H9 (cell line): ENCODE data around the gene PRPF19. TPM values are rescaled to one million over a fixed set of nuclear protein-coding genes. Genes with fewer than 3 reads are reported as not detected.

ENCODE experiments used
- DNase-seq: peaks from one replicate; pipeline ENCODE4 v3.0.0-alpha.2; 2017
- H2AFZ ChIP-seq: one replicate; pipeline ENCODE4 v1.6.1; 2013; ENCODE audit warnings: mild to moderate bottlenecking, low read length, control low read depth, moderate library complexity
- H2AK5ac ChIP-seq: 2 replicates; pipeline ENCODE4 v1.6.1; 2013; ENCODE audit warnings: low read length, control low read depth, mixed read lengths; ENCODE audit not compliant: insufficient read length
- H2BK120ac ChIP-seq: one replicate; pipeline ENCODE4 v1.6.1; 2013; ENCODE audit warnings: low read depth, mild to moderate bottlenecking, low read length, control low read depth, inconsistent platforms; ENCODE audit not compliant: poor library complexity, severe bottlenecking
- H2BK12ac ChIP-seq: 2 replicates; pipeline ENCODE4 v1.6.1; 2013; ENCODE audit warnings: low read length, control low read depth, mixed read lengths, low read depth; ENCODE audit not compliant: insufficient read length
- H2BK15ac ChIP-seq: 2 replicates; pipeline ENCODE4 v1.6.1; 2013; ENCODE audit warnings: low read depth, low read length, control low read depth
- H2BK20ac ChIP-seq: one replicate; pipeline ENCODE4 v1.6.1; 2013; ENCODE audit warnings: low read depth, mild to moderate bottlenecking, low read length, control low read depth, inconsistent platforms; ENCODE audit not compliant: poor library complexity, severe bottlenecking
- H2BK5ac ChIP-seq: 2 replicates; pipeline ENCODE4 v1.6.1; 2013; ENCODE audit warnings: low read length, control low read depth, mixed read lengths; ENCODE audit not compliant: insufficient read length
- H3K14ac ChIP-seq: 2 replicates; pipeline ENCODE4 v1.6.1; 2013; ENCODE audit warnings: low read length, control low read depth; ENCODE audit not compliant: insufficient read depth
- H3K18ac ChIP-seq: 2 replicates; pipeline ENCODE4 v1.6.1; 2013; ENCODE audit warnings: low read depth, mild to moderate bottlenecking, mixed read lengths, low read length, control low read depth; ENCODE audit not compliant: insufficient read length
- H3K23ac ChIP-seq: 2 replicates; pipeline ENCODE4 v1.6.1; 2013; ENCODE audit warnings: low read length, control low read depth, mixed read lengths, low read depth; ENCODE audit not compliant: insufficient read length
- H3K23me2 ChIP-seq: 2 replicates; pipeline ENCODE4 v1.6.1; 2013; ENCODE audit warnings: low read depth, mild to moderate bottlenecking, mixed read lengths, low read length, control low read depth; ENCODE audit not compliant: insufficient read length, poor library complexity, severe bottlenecking
- H3K27ac ChIP-seq: 2 replicates; pipeline ENCODE4 v1.5.1; 2013; ENCODE audit warnings: low read length, control low read depth, mixed read lengths, low read depth; ENCODE audit not compliant: insufficient read length
- H3K27me3 ChIP-seq: 2 replicates; pipeline ENCODE4 v1.6.1; 2013; ENCODE audit warnings: low read length, control low read depth, inconsistent platforms; ENCODE audit not compliant: insufficient read depth
- H3K4ac ChIP-seq: 2 replicates; pipeline ENCODE4 v1.6.1; 2013; ENCODE audit warnings: low read depth, mild to moderate bottlenecking, control low read depth, inconsistent platforms, low read length, moderate library complexity
- H3K4me1 ChIP-seq: 2 replicates; pipeline ENCODE4 v1.6.1; 2013; ENCODE audit warnings: low read length, control low read depth, inconsistent platforms; ENCODE audit not compliant: insufficient read depth
- H3K4me2 ChIP-seq: 2 replicates; pipeline ENCODE4 v1.6.1; 2013; ENCODE audit warnings: low read length, control low read depth, mixed read lengths; ENCODE audit not compliant: insufficient read length, insufficient read depth
- H3K56ac ChIP-seq: 2 replicates; pipeline ENCODE4 v1.6.1; 2013; ENCODE audit warnings: low read depth, mild to moderate bottlenecking, mixed read lengths, low read length, control low read depth; ENCODE audit not compliant: insufficient read length
- H3K79me1 ChIP-seq: 2 replicates; pipeline ENCODE4 v1.6.1; 2013; ENCODE audit warnings: low read depth, mild to moderate bottlenecking, moderate library complexity, low read length, control low read depth, inconsistent platforms; ENCODE audit not compliant: insufficient read depth, poor library complexity, severe bottlenecking
- H3K79me2 ChIP-seq: 2 replicates; pipeline ENCODE4 v1.6.1; 2013; ENCODE audit warnings: low read length, control low read depth, inconsistent platforms; ENCODE audit not compliant: insufficient read depth
- H3K9ac ChIP-seq: 2 replicates; pipeline ENCODE4 v1.6.1; 2013; ENCODE audit warnings: low read length, control low read depth, mixed read lengths; ENCODE audit not compliant: insufficient read length; ENCODE audit errors: extremely low read depth
- H3K9me3 ChIP-seq: one replicate; pipeline ENCODE4 v1.6.1; 2013; ENCODE audit warnings: low read depth, low read length, inconsistent platforms; ENCODE audit not compliant: control insufficient read depth
- H3T11ph ChIP-seq: one replicate; pipeline ENCODE4 v1.6.1; 2013; ENCODE audit warnings: mild to moderate bottlenecking, low read length, control low read depth, inconsistent platforms
- H4K20me1 ChIP-seq: one replicate; pipeline ENCODE4 v1.6.1; 2013; ENCODE audit not compliant: control insufficient read depth, insufficient read length, insufficient read depth
- H4K5ac ChIP-seq: 2 replicates; pipeline ENCODE4 v1.6.1; 2013; ENCODE audit warnings: low read depth, mild to moderate bottlenecking, mixed read lengths, low read length, control low read depth; ENCODE audit not compliant: insufficient read length
- H4K8ac ChIP-seq: replicated peaks from 2 replicates; pipeline ENCODE4 v1.6.1; 2013; ENCODE audit warnings: low read length, control low read depth, mixed read lengths, low read depth; ENCODE audit not compliant: insufficient read length
- H4K91ac ChIP-seq: 2 replicates; pipeline ENCODE4 v1.6.1; 2013; ENCODE audit warnings: low read depth, mild to moderate bottlenecking, moderate library complexity, mixed read lengths, low read length, control low read depth; ENCODE audit not compliant: insufficient read length
- H3K27ac Mint-ChIP-seq, 3 experiments: 2 replicates in 2 of 3; 3 replicates in 1 of 3; pipeline ENCODE4 v1.8.0; 2020 to 2021; ENCODE audit warnings: mixed read lengths in 3 of 3, mild to moderate bottlenecking in 1 of 3, moderate library complexity in 1 of 3
- H3K27me3 Mint-ChIP-seq: 2 replicates; pipeline ENCODE4 v1.8.0; 2021; ENCODE audit warnings: low read depth, mild to moderate bottlenecking, moderate library complexity, mixed read lengths
- H3K36me3 Mint-ChIP-seq, 3 experiments: 2 replicates in 2 of 3; 3 replicates in 1 of 3; pipeline ENCODE4 v1.8.0; 2020 to 2021; ENCODE audit warnings: low read depth in 3 of 3, mixed read lengths in 3 of 3; ENCODE audit not compliant: insufficient read depth in 1 of 3
- H3K4me1 Mint-ChIP-seq, 2 experiments: 2 replicates each; pipeline ENCODE4 v1.8.0; 2020; ENCODE audit warnings: mixed read lengths in 2 of 2
- H3K4me3 Mint-ChIP-seq, 2 experiments: 2 replicates in 1 of 2; 3 replicates in 1 of 2; pipeline ENCODE4 v1.8.0; 2020 to 2021; ENCODE audit warnings: mild to moderate bottlenecking in 2 of 2, mixed read lengths in 2 of 2, moderate library complexity in 1 of 2
- H3K9me3 Mint-ChIP-seq, 2 experiments: 2 replicates in 1 of 2; 3 replicates in 1 of 2; pipeline ENCODE4 v1.8.0; 2020; ENCODE audit warnings: mild to moderate bottlenecking in 2 of 2, mixed read lengths in 2 of 2, moderate library complexity in 1 of 2
- CTCF ChIP-seq: fragments of 200-600 bp; sonication (generic); conservative IDR thresholded peaks from 3 replicates; pipeline ENCODE4 v1.8.0; 2021; ENCODE audit warnings: antibody characterized with exemption, mild to moderate bottlenecking
- WGBS: extraction: QIAGEN DNeasy Blood & Tissue Kit; methylation state at CpG from one replicate; pipeline ENCODE4 v1.1.7; 2013; ENCODE audit warnings: missing lambda C conversion rate, low lambda C conversion rate, mixed read lengths; ENCODE audit not compliant: insufficient read length; ENCODE audit errors: extremely low coverage; 5-methylcytosine and 5-hydroxymethylcytosine counted together
- total RNA-seq: library from RNA; stranded (reverse); gene quantifications from 2 replicates; pipeline ENCODE4 v1.2.1, GENCODE V29; 2021

Gene PRPF19
- total RNA-seq, 1 experiment from 2014 or later = 130 TPM

- H3K4me1 ChIP-seq = peaks cover 2% of the 10 kb centered on the region; the same call in 1 of the 2 replicates
- no CpG with 5 or more reads among the region's 6 CpGs for WGBS
- no peak overlapping the region for H4K91ac ChIP-seq
- no peak overlapping the region for H2BK120ac ChIP-seq
- no peaks in the 10 kb centered on the region for H4K20me1 ChIP-seq
- H3K27ac ChIP-seq = no peak overlapping the region
- H2BK15ac ChIP-seq = no peak overlapping the region
- no peak overlapping the region for H3K56ac ChIP-seq
- Mint-ChIP-seq H3K27ac (no peak overlapping the region; a peak in 1 of 7 replicates), H3K36me3 (no peaks in the 10 kb centered on the region), H3K4me3 (no peak overlapping the region), H3K9me3 (no peaks in the 10 kb centered on the region), H3K27me3 (no peaks in the 10 kb centered on the region; the same call in 1 of the 2 replicates), H3K4me1 (peaks cover 8 to 9% of the 10 kb centered on the region in 2 experiments)
- no peaks in the 10 kb centered on the region for H3K23me2 ChIP-seq
- no peaks in the 10 kb centered on the region for H3K79me1 ChIP-seq
- no peaks in the 10 kb centered on the region for H3K79me2 ChIP-seq
- H4K8ac ChIP-seq = no peak overlapping the region
- H3K9ac ChIP-seq = no peak overlapping the region
- no peak overlapping the region for H3T11ph ChIP-seq
- no peak overlapping the region for H3K4me2 ChIP-seq
- no peak overlapping the region for H3K23ac ChIP-seq
- peak overlapping the region; percentile 42 for H2BK12ac ChIP-seq
- no peak overlapping the region for H2BK20ac ChIP-seq
- no peak overlapping the region; the same call in 1 of the 2 replicates for H3K14ac ChIP-seq
- no peaks in the 10 kb centered on the region for H3K9me3 ChIP-seq
- no peak overlapping the region for H2AK5ac ChIP-seq
- TF ChIP-seq CTCF = no peak
- H3K4ac ChIP-seq = no peak overlapping the region
- H4K5ac ChIP-seq = no peak overlapping the region
- H3K18ac ChIP-seq = no peak overlapping the region
- H2BK5ac ChIP-seq = no peak overlapping the region
- no peaks in the 10 kb centered on the region for H3K27me3 ChIP-seq
- H2AFZ ChIP-seq = no peak overlapping the region
- DNase-seq = no peak
These were observed 34.0 kb downstream of the PRPF19 start for GRCh38 chr11:60872124-60872960.
